PC-3 (cell line): Measurements from ENCODE around the gene SNRPA1. TPM values are rescaled to one million over a fixed set of nuclear protein-coding genes. Genes with fewer than 3 reads are reported as not detected.

Source experiments
- ATAC-seq: fragments of 200-7000 bp; cut with Tn5 transposase; 2 replicates; pipeline ENCODE4 v1.9.1; 2020; ENCODE audit warnings: mild to moderate bottlenecking, moderate library complexity
- BruUV-seq: library from RNA; stranded (reverse); fragments of 400-500 nt; replicated peaks from 2 replicates; lab custom pipeline; 2021; lab: Mats Ljungman, UMichigan
- CTCF ChIA-PET: fragments of 300-600 bp; sonication (Branson Sonifier 250); formaldehyde crosslinking; loops from one replicate; lab custom pipeline; 2022; ENCODE audit warnings: antibody characterized with exemption; lab: Charles Lee
- POLR2A ChIA-PET: fragments of 300-600 bp; sonication (Branson Sonifier 250); formaldehyde crosslinking; loops from one replicate; lab custom pipeline; 2022; ENCODE audit warnings: antibody characterized with exemption; ENCODE audit not compliant: unreplicated experiment; lab: Charles Lee
- DNase-seq: peaks from one replicate; pipeline ENCODE4 v3.0.0-alpha.2; 2015
- H2AFZ ChIP-seq: fragments of 300-600 bp; sonication (generic); 2 replicates; pipeline ENCODE4 v1.6.0; 2016; ENCODE audit warnings: antibody characterized with exemption, low read length
- H3F3A ChIP-seq: fragments of 300-600 bp; sonication (generic); one replicate; pipeline ENCODE4 v1.6.0; 2017; ENCODE audit warnings: antibody characterized with exemption, low read length, control low read depth, mild to moderate bottlenecking; ENCODE audit not compliant: unreplicated experiment
- H3K27ac ChIP-seq: fragments of 300-600 bp; sonication (generic); 2 replicates; pipeline ENCODE4 v1.5.1; 2016; ENCODE audit warnings: mild to moderate bottlenecking, low read length
- H3K27me3 ChIP-seq: fragments of 300-600 bp; sonication (generic); 2 replicates; pipeline ENCODE4 v1.6.1; 2016; ENCODE audit warnings: low read length, mixed read lengths
- H3K36me3 ChIP-seq: fragments of 300-600 bp; sonication (generic); 2 replicates; pipeline ENCODE4 v1.6.1; 2016; ENCODE audit warnings: low read depth, mixed run types, low read length, mixed read lengths
- H3K4me1 ChIP-seq: fragments of 300-600 bp; sonication (generic); 2 replicates; pipeline ENCODE4 v1.5.1; 2016; ENCODE audit warnings: low read length; ENCODE audit not compliant: insufficient read depth
- H3K4me2 ChIP-seq: fragments of 300-600 bp; sonication (generic); 2 replicates; pipeline ENCODE4 v1.6.0; 2016; ENCODE audit warnings: low read length
- H3K4me3 ChIP-seq: fragments of 300-600 bp; sonication (generic); 2 replicates; pipeline ENCODE4 v1.5.1; 2016; ENCODE audit warnings: mild to moderate bottlenecking, low read length, mixed read lengths
- H3K79me2 ChIP-seq: fragments of 300-600 bp; sonication (generic); 2 replicates; pipeline ENCODE4 v1.6.1; 2017; ENCODE audit warnings: low read length, mixed read lengths
- H3K9ac ChIP-seq: fragments of 300-600 bp; sonication (generic); 2 replicates; pipeline ENCODE4 v1.6.0; 2016; ENCODE audit warnings: mild to moderate bottlenecking, low read length
- H3K9me2 ChIP-seq: fragments of 300-600 bp; sonication (generic); replicated peaks from 2 replicates; pipeline ENCODE4 v1.6.1; 2016; ENCODE audit warnings: mixed run types, low read length, mixed read lengths
- H3K9me3 ChIP-seq: fragments of 300-600 bp; sonication (generic); 2 replicates; pipeline ENCODE4 v1.6.1; 2016; ENCODE audit warnings: low read length, mixed read lengths
- H4K20me1 ChIP-seq: fragments of 300-600 bp; sonication (generic); 2 replicates; pipeline ENCODE4 v1.6.1; 2016; ENCODE audit warnings: low read length, mixed read lengths
- CTCF ChIP-seq: fragments of 300-600 bp; sonication (generic); conservative IDR thresholded peaks from 2 replicates; pipeline ENCODE4 v1.5.1; 2017; ENCODE audit warnings: antibody characterized with exemption, low read depth, mild to moderate bottlenecking, low read length
- EZH2 ChIP-seq: fragments of 300-600 bp; sonication (generic); IDR thresholded peaks from one replicate; pipeline ENCODE4 v1.6.1; 2017; ENCODE audit warnings: antibody characterized with exemption, mild to moderate bottlenecking, low read length; ENCODE audit not compliant: unreplicated experiment
- EZH2phosphoT487 ChIP-seq: fragments of 300-600 bp; sonication (generic); IDR thresholded peaks from 2 replicates; pipeline ENCODE4 v1.6.1; 2018; ENCODE audit warnings: mild to moderate bottlenecking, antibody characterized with exemption, low read length, borderline replicate concordance
- intact Hi-C: fragments of 100-400 bp; cut with micrococcal nuclease; formaldehyde crosslinking; loops from 2 replicates; pipeline ENCODE4 v1.9.0; 2023
- total RNA-seq: library from RNA; depleted of rRNA; stranded (reverse); fragments of >200 nt; gene quantifications from 2 replicates; pipeline ENCODE4 v1.2.3, GENCODE V29; 2014

SNRPA1 gene
- total RNA-seq, 1 experiment from 2014 or later, result 66.1 TPM

- intact Hi-C loops, result loop anchor here (1.0 kb wide), 2 partner anchors 169 to 243 kb away; no protein-coding TSS in a partner anchor
- DNase-seq, result peak; percentile 80
- no TSS peak for BruUV-seq
- H3K36me3 ChIP-seq, result no peaks in the 10 kb centered on the region
- peak overlapping the region; percentile 71 for H3K4me2 ChIP-seq
- H2AFZ ChIP-seq, result peak overlapping the region; percentile 82
- H3K27ac ChIP-seq, result no peak overlapping the region
- H3F3A ChIP-seq, result no peaks in the 10 kb centered on the region
- H3K4me1 ChIP-seq, result no peaks in the 10 kb centered on the region
- CTCF ChIA-PET, result interaction anchor here (1.0 kb wide), 1 partner anchor 168 kb away, joined by 3 read pairs; no protein-coding TSS in a partner anchor
- peak; percentile 87 for ATAC-seq
- H3K9ac ChIP-seq, result no peak overlapping the region
- H4K20me1 ChIP-seq, result no peaks in the 10 kb centered on the region
- peak overlapping the region; percentile 34; the same call in 1 of the 2 replicates for H3K4me3 ChIP-seq
- TF ChIP-seq EZH2, result no peak
- TF ChIP-seq CTCF, result peak; percentile 95
- no peak for TF ChIP-seq EZH2phosphoT487
- no peaks in the 10 kb centered on the region for H3K27me3 ChIP-seq
- H3K9me3 ChIP-seq, result no peaks in the 10 kb centered on the region
- POLR2A ChIA-PET, result no interaction called here
- no peaks in the 10 kb centered on the region for H3K79me2 ChIP-seq
- H3K9me2 ChIP-seq, result no peaks in the 10 kb centered on the region
These were observed 36.6 kb downstream of the SNRPA1 start for GRCh38 chr15:101258238-101259144.

GRCh38 chr15:101256757-101257156, 38.3 kb downstream of the SNRPA1 start:
- DNase-seq (peak; percentile 13), ATAC-seq (no peak)
- Histone ChIP-seq H2AFZ (no peak overlapping the region), H3K27me3 (no peaks in the 10 kb centered on the region), H3F3A (no peaks in the 10 kb centered on the region), H3K36me3 (no peaks in the 10 kb centered on the region), H3K9ac (no peak overlapping the region), H3K79me2 (no peaks in the 10 kb centered on the region), H3K9me2 (no peaks in the 10 kb centered on the region), H3K9me3 (no peaks in the 10 kb centered on the region), H3K27ac (no peak overlapping the region), H3K4me1 (no peaks in the 10 kb centered on the region; the same call in 1 of the 2 replicates), H3K4me2 (no peak overlapping the region), H3K4me3 (no peak overlapping the region), H4K20me1 (no peaks in the 10 kb centered on the region)
- TF ChIP-seq EZH2phosphoT487, result no peak
- peak; percentile 68 for TF ChIP-seq CTCF
- no TSS peak for BruUV-seq
- POLR2A ChIA-PET, result no interaction called here
- CTCF ChIA-PET, result no interaction called here
- intact Hi-C loops, result no loop called here
